HepG2 (cell line): ENCODE data around the gene NEDD4.

Experiments
- CREB1 ChIP-seq, 2 experiments: fragments of 450-650 bp in 1 of 2; IDR thresholded peaks; 2 replicates each; pipeline ENCODE4 v1.6.1; 2016 to 2017; ENCODE audit warnings: control low read depth in 1 of 2, mild to moderate bottlenecking in 1 of 2, missing compliant biosample characterization in 1 of 2, missing genetic modification characterization in 1 of 2
- DNMT1 ChIP-seq: sonication (generic); formaldehyde crosslinking; IDR thresholded peaks from 2 replicates; pipeline ENCODE4 v1.5.1; 2020; ENCODE audit warnings: mild to moderate bottlenecking, missing genetic modification reagents
- THAP7 ChIP-seq: sonication (generic); formaldehyde crosslinking; IDR thresholded peaks from 2 replicates; pipeline ENCODE4 v1.8.1; 2023; ENCODE audit warnings: mild to moderate bottlenecking, missing genetic modification reagents
- ZBTB1 ChIP-seq: sonication (generic); formaldehyde crosslinking; IDR thresholded peaks from 2 replicates; pipeline ENCODE4 v1.4.0; 2020; ENCODE audit warnings: missing genetic modification reagents, borderline replicate concordance
- ZNF451 ChIP-seq: sonication (generic); formaldehyde crosslinking; IDR thresholded peaks from 2 replicates; pipeline ENCODE4 v1.5.0; 2020; ENCODE audit warnings: mild to moderate bottlenecking, missing genetic modification reagents
- ZNF496 ChIP-seq: sonication (generic); formaldehyde crosslinking; IDR thresholded peaks from 2 replicates; pipeline ENCODE4 v1.8.1; 2023; ENCODE audit warnings: mild to moderate bottlenecking, moderate library complexity, missing genetic modification reagents; ENCODE audit not compliant: insufficient replicate concordance
- ZNF768 ChIP-seq: sonication (generic); formaldehyde crosslinking; IDR thresholded peaks from 2 replicates; pipeline ENCODE4 v1.4.0; 2020; ENCODE audit warnings: missing genetic modification reagents
- ZNF780A ChIP-seq: sonication (generic); formaldehyde crosslinking; IDR thresholded peaks from 2 replicates; pipeline ENCODE4 v1.8.0; 2022; ENCODE audit warnings: mild to moderate bottlenecking, missing genetic modification reagents, moderate library complexity
- TF ChIP-seq, protein P1 (sequence below): sonication (generic); formaldehyde crosslinking; IDR thresholded peaks from 2 replicates; pipeline ENCODE4 v1.4.0; 2020; ENCODE audit warnings: low read depth, mild to moderate bottlenecking, missing genetic modification reagents
- TF ChIP-seq, protein P2 (sequence below): sonication (generic); formaldehyde crosslinking; IDR thresholded peaks from 2 replicates; pipeline ENCODE4 v1.5.0; 2020; ENCODE audit warnings: mild to moderate bottlenecking, missing genetic modification reagents, moderate library complexity
- TF ChIP-seq, protein P3 (sequence below): sonication (generic); formaldehyde crosslinking; IDR thresholded peaks from 2 replicates; pipeline ENCODE4 v1.4.0; 2020; ENCODE audit warnings: missing genetic modification reagents, borderline replicate concordance

DNA sequence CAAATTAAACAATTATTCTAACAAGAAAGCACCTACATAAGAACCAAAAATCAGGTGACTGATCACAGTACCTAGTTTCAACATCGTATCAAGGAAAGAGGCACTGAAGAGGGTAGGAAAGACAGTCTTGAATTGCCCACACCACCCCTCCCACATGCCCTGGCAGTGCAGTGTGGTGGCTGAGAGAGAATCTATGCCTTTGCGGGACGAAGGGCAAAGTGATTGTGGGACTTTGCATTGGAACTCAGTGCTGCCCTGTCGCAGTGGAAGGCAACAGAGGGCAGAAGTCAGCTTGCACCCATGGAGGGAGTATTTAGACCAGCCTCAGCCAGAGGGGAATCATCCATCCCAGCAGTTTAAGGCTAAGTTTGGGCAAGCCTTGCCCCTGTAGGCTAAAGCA, 24.5 kb downstream of the NEDD4 start:
- TF ChIP-seq ZNF780A = no peak
- no peak for TF ChIP-seq THAP7 (CRISPR knock-in tag)
- no peak for TF ChIP-seq DNMT1 (CRISPR knock-in tag)
- TF ChIP-seq ZNF768 (CRISPR knock-in tag) = no peak
- TF ChIP-seq, protein P1, sequence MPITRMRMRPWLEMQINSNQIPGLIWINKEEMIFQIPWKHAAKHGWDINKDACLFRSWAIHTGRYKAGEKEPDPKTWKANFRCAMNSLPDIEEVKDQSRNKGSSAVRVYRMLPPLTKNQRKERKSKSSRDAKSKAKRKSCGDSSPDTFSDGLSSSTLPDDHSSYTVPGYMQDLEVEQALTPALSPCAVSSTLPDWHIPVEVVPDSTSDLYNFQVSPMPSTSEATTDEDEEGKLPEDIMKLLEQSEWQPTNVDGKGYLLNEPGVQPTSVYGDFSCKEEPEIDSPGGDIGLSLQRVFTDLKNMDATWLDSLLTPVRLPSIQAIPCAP (CRISPR knock-in tag) = no peak
- TF ChIP-seq, protein P2, sequence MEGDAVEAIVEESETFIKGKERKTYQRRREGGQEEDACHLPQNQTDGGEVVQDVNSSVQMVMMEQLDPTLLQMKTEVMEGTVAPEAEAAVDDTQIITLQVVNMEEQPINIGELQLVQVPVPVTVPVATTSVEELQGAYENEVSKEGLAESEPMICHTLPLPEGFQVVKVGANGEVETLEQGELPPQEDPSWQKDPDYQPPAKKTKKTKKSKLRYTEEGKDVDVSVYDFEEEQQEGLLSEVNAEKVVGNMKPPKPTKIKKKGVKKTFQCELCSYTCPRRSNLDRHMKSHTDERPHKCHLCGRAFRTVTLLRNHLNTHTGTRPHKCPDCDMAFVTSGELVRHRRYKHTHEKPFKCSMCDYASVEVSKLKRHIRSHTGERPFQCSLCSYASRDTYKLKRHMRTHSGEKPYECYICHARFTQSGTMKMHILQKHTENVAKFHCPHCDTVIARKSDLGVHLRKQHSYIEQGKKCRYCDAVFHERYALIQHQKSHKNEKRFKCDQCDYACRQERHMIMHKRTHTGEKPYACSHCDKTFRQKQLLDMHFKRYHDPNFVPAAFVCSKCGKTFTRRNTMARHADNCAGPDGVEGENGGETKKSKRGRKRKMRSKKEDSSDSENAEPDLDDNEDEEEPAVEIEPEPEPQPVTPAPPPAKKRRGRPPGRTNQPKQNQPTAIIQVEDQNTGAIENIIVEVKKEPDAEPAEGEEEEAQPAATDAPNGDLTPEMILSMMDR (CRISPR knock-in tag) = no peak
- no peak for TF ChIP-seq ZBTB1 (CRISPR knock-in tag)
- no peak for TF ChIP-seq ZNF496 (CRISPR knock-in tag)
- no peak for TF ChIP-seq ZNF451 (CRISPR knock-in tag)
- TF ChIP-seq, protein P3, sequence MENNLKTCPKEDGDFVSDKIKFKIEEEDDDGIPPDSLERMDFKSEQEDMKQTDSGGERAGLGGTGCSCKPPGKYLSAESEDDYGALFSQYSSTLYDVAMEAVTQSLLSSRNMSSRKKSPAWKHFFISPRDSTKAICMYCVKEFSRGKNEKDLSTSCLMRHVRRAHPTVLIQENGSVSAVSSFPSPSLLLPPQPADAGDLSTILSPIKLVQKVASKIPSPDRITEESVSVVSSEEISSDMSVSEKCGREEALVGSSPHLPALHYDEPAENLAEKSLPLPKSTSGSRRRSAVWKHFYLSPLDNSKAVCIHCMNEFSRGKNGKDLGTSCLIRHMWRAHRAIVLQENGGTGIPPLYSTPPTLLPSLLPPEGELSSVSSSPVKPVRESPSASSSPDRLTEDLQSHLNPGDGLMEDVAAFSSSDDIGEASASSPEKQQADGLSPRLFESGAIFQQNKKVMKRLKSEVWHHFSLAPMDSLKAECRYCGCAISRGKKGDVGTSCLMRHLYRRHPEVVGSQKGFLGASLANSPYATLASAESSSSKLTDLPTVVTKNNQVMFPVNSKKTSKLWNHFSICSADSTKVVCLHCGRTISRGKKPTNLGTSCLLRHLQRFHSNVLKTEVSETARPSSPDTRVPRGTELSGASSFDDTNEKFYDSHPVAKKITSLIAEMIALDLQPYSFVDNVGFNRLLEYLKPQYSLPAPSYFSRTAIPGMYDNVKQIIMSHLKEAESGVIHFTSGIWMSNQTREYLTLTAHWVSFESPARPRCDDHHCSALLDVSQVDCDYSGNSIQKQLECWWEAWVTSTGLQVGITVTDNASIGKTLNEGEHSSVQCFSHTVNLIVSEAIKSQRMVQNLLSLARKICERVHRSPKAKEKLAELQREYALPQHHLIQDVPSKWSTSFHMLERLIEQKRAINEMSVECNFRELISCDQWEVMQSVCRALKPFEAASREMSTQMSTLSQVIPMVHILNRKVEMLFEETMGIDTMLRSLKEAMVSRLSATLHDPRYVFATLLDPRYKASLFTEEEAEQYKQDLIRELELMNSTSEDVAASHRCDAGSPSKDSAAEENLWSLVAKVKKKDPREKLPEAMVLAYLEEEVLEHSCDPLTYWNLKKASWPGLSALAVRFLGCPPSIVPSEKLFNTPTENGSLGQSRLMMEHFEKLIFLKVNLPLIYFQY = no peak
- TF ChIP-seq CREB1 (IDR thresholded peaks at IDR 0.05) = no peak
- no peak for TF ChIP-seq CREB1 (CRISPR knock-in tag; IDR thresholded peaks at IDR 0.05)
